Sigmoid colon (tissue), 7 donors: ENCODE results near the gene TVP23C. TPM values are rescaled to one million over a fixed set of nuclear protein-coding genes. Genes with fewer than 3 reads are reported as not detected.
"Not testable (repeated sequence)": the region's sequence is repeated elsewhere in the genome, so short reads cannot be mapped to it uniquely, and the experiment has no call there.

Experiments
- DNase-seq: peaks from one replicate; pipeline ENCODE4 v3.0.0-alpha.2; 2019
- H3K27ac ChIP-seq, 4 donors: fragments of 200-600 bp; sonication (generic); one replicate each; pipeline ENCODE4 v1.5.1; 2016 to 2019; ENCODE audit warnings: mild to moderate bottlenecking in 1 of 4
- H3K27me3 ChIP-seq, 3 donors: fragments of 200-600 bp; sonication (generic); one replicate each; pipeline ENCODE4 v1.5.1; 2019; ENCODE audit warnings: mild to moderate bottlenecking in 1 of 3
- H3K36me3 ChIP-seq, 4 donors: fragments of 200-600 bp; sonication (generic); one replicate each; pipeline ENCODE4 v1.5.1; 2016 to 2019
- H3K4me1 ChIP-seq, 4 donors: fragments of 200-600 bp; sonication (generic); one replicate each; pipeline ENCODE4 v1.5.1; 2017 to 2019
- H3K4me3 ChIP-seq, 4 donors: fragments of 200-600 bp; sonication (generic); one replicate each; pipeline ENCODE4 v1.5.1; 2017 to 2019; ENCODE audit warnings: mild to moderate bottlenecking in 2 of 4, moderate library complexity in 1 of 4
- H3K9me3 ChIP-seq, 4 donors: fragments of 200-600 bp in 3 of 4; sonication (generic) in 3 of 4; one replicate each; pipeline versions ENCODE4 v1.5.1 to v1.6.1; 2013 to 2019
- CTCF ChIP-seq, 4 experiments: fragments of 450-650 bp in 3 of 4; fragments of 200-600 bp in 1 of 4; IDR thresholded peaks; one replicate each; pipeline ENCODE4 v1.5.1; 2016 to 2019; ENCODE audit warnings: antibody characterized with exemption in 4 of 4, mild to moderate bottlenecking in 3 of 4, moderate library complexity in 2 of 4
- EP300 ChIP-seq, 4 donors: sonication (generic); formaldehyde crosslinking; IDR thresholded peaks; one replicate each; pipeline ENCODE4 v1.6.1; 2017; ENCODE audit warnings: antibody characterized with exemption in 4 of 4
- POLR2A ChIP-seq, 2 donors: fragments of 450-650 bp; IDR thresholded peaks; one replicate each; pipeline ENCODE4 v1.6.1; 2016; ENCODE audit warnings: antibody characterized with exemption in 2 of 2, mild to moderate bottlenecking in 2 of 2, moderate library complexity in 2 of 2
- POLR2AphosphoS5 ChIP-seq, 4 donors: sonication (generic); formaldehyde crosslinking; IDR thresholded peaks; one replicate each; pipeline ENCODE4 v1.6.1; 2017; ENCODE audit warnings: antibody characterized with exemption in 4 of 4
- WGBS, 2 donors: extraction: QIAGEN DNeasy Blood & Tissue Kit; methylation state at CpG; one replicate each; pipeline ENCODE4 v1.1.7; 2013; 5-methylcytosine and 5-hydroxymethylcytosine counted together
- intact Hi-C: fragments of 100-400 bp; cut with DNase I; formaldehyde crosslinking; loops from one replicate; pipeline ENCODE4 v1.15.1; 2023
- polyA plus RNA-seq, 3 donors: library from polyadenylated mRNA; stranded (reverse); fragments of 200-250 nt; gene quantifications; one replicate each; pipeline ENCODE4 v1.2.3, GENCODE V29; 2013
- total RNA-seq, 4 donors: library from RNA; depleted of rRNA; stranded (reverse); fragments of >200 nt; gene quantifications; one replicate each; pipeline ENCODE4 v1.1.0, GENCODE V29; 2016
- donor health status: healthy with polysubstance abuse.
- donor health status: Bipolar disorder and iron deficiency.
- donor health status: healthy.

The TVP23C gene
- total and polyA plus RNA-seq, 7 donors, result 1.4 to 18.1 (median 9.4) TPM; not detected in 1

- H3K27ac ChIP-seq, DNase-seq, H3K4me1 ChIP-seq, H3K4me3 ChIP-seq, H3K27me3 ChIP-seq, H3K36me3 ChIP-seq, H3K9me3 ChIP-seq, intact Hi-C loops: not testable (repeated sequence)
- TF ChIP-seq CTCF (IDR thresholded peaks at IDR 0.05), result peak in 3 of 4 experiments; percentile 34 to 61 (median 39)
- 51 to 56% methylated on average over 8 of the region's 8 CpGs for WGBS, 2 donors
Measured at GRCh38 chr17:15526292-15527218, 36.7 kb downstream of the TVP23C start.

GRCh38 chr17:15524990-15525985, 38.0 kb downstream of the TVP23C start:
- DNase-seq, H3K27ac ChIP-seq, H3K9me3 ChIP-seq, H3K36me3 ChIP-seq, intact Hi-C loops, H3K27me3 ChIP-seq, H3K4me3 ChIP-seq, H3K4me1 ChIP-seq: not testable (repeated sequence)
- 56 to 69% methylated on average over 11 of the region's 12 CpGs for WGBS, 2 donors

GRCh38 chr17:15516150-15516549, 47.1 kb downstream of the TVP23C start:
- no peak overlapping the region for H3K27ac ChIP-seq
- no peak for DNase-seq
- no peaks in the 10 kb centered on the region for H3K27me3 ChIP-seq

GRCh38 chr17:15514469-15514868, 48.8 kb downstream of the TVP23C start:
- intact Hi-C loops, result no loop called here
- WGBS, 2 donors, result 12 to 62% methylated on average over 2 of the region's 2 CpGs
- Histone ChIP-seq H3K27ac (peak overlapping the region in 2 of 4 donors; percentile 63), H3K36me3 (peaks cover 0 to 10% (median 0%) of the 10 kb centered on the region in 4 donors), H3K4me1 (peaks cover 0 to 28% (median 17%) of the 10 kb centered on the region in 4 donors), H3K4me3 (no peak overlapping the region), H3K9me3 (no peaks in the 10 kb centered on the region), H3K27me3 (no peaks in the 10 kb centered on the region)
- TF ChIP-seq CTCF (IDR thresholded peaks at IDR 0.05), result no peak
- no peak for DNase-seq

More at GRCh38 chr17:15516150-15516549, 47.1 kb downstream of the TVP23C start:
- Histone ChIP-seq H3K36me3 (peaks cover 0 to 10% (median 0%) of the 10 kb centered on the region in 4 donors), H3K9me3 (no peaks in the 10 kb centered on the region), H3K4me1 (peaks cover 0 to 27% (median 13%) of the 10 kb centered on the region in 4 donors), H3K4me3 (no peak overlapping the region)
- intact Hi-C loops, result no loop called here
- 96% methylated on average over 8 of the region's 8 CpGs for WGBS, 2 donors
- TF ChIP-seq CTCF (IDR thresholded peaks at IDR 0.05) (no peak), POLR2AphosphoS5 (IDR thresholded peaks at IDR 0.05) (no peak), POLR2A (IDR thresholded peaks at IDR 0.05) (no peak), EP300 (IDR thresholded peaks at IDR 0.05) (no peak)
